H1 (cell line): ENCODE data around the gene RBM20. TPM values are rescaled to one million over a fixed set of nuclear protein-coding genes. Genes with fewer than 3 reads are reported as not detected.

Experiments
- CHD1 ChIP-seq: IDR thresholded peaks from 2 replicates; pipeline ENCODE4 v1.6.1; 2012; ENCODE audit warnings: low read depth, low read length, improper control_type of control experiment
- CHD2 ChIP-seq: IDR thresholded peaks from 2 replicates; pipeline ENCODE4 v1.6.1; 2012; ENCODE audit warnings: low read length, improper control_type of control experiment
- EGR1 ChIP-seq: IDR thresholded peaks from 2 replicates; pipeline ENCODE4 v1.6.1; 2011; ENCODE audit warnings: low read depth, low read length, borderline replicate concordance
- EP300 ChIP-seq, 2 experiments: IDR thresholded peaks; 1 replicate in 1 of 2; 2 replicates in 1 of 2; pipeline ENCODE4 v1.6.1; 2011 to 2012; ENCODE audit warnings: low read depth in 2 of 2, low read length in 2 of 2, mild to moderate bottlenecking in 2 of 2, borderline replicate concordance in 1 of 2, inconsistent platforms in 1 of 2, moderate library complexity in 1 of 2
- GABPA ChIP-seq: IDR thresholded peaks from 2 replicates; pipeline ENCODE4 v1.6.1; 2011; ENCODE audit warnings: mild to moderate bottlenecking, low read length, moderate library complexity, borderline replicate concordance; ENCODE audit not compliant: insufficient read depth
- POLR2A ChIP-seq, 2 experiments: IDR thresholded peaks; 1 replicate in 1 of 2; 2 replicates in 1 of 2; pipeline ENCODE4 v1.6.1; 2011; ENCODE audit warnings: low read depth in 2 of 2, low read length in 2 of 2, mild to moderate bottlenecking in 2 of 2; ENCODE audit errors: control extremely low read depth in 1 of 2
- SIX5 ChIP-seq: IDR thresholded peaks from 2 replicates; pipeline ENCODE4 v1.6.1; 2011; ENCODE audit warnings: mild to moderate bottlenecking, low read depth, low read length
- SRF ChIP-seq: IDR thresholded peaks from 2 replicates; pipeline ENCODE4 v1.6.1; 2011; ENCODE audit warnings: mild to moderate bottlenecking, low read depth, low read length, moderate library complexity
- polyA plus RNA-seq, 7 experiments: library from polyadenylated mRNA; depleted of rRNA in 3 of 7; stranded (reverse) in 5 of 7; unstranded in 2 of 7; fragments of >200 nt in 5 of 7; fragments of 200-250 nt in 2 of 7; gene quantifications; 1 replicate in 5 of 7; 2 replicates in 1 of 7; 4 replicates in 1 of 7; pipeline versions ENCODE4 v1.2.1 to v1.2.3, GENCODE V29; 2011 to 2013; ENCODE audit warnings: missing spikeins in 2 of 7, mixed read lengths in 2 of 7
- total RNA-seq: library from RNA; stranded (reverse); fragmentation: NEBNext Ultra II Directional; extraction: Animal tissue kit (Norgen Biotek cat#: 25700); gene quantifications from 2 replicates; pipeline ENCODE4 v1.2.1, GENCODE V29; 2021
- TF ChIP-seq, protein P1 (sequence below): fragments of 300-600 bp; sonication (generic); IDR thresholded peaks from 2 replicates; pipeline ENCODE4 v1.7.1; 2012; ENCODE audit warnings: low read length, moderate library complexity, mild to moderate bottlenecking, inconsistent platforms; ENCODE audit not compliant: insufficient replicate concordance
- TF ChIP-seq, protein P2 (sequence below): IDR thresholded peaks from 2 replicates; pipeline ENCODE4 v1.6.1; 2011; ENCODE audit warnings: low read length, improper control_type of control experiment

The RBM20 gene
- total and polyA plus RNA-seq, 2 of the 8 experiments (the other 6 are each of a cell fraction or from before 2014, with no cell fraction given), result 0.05 to 0.63 TPM

DNA sequence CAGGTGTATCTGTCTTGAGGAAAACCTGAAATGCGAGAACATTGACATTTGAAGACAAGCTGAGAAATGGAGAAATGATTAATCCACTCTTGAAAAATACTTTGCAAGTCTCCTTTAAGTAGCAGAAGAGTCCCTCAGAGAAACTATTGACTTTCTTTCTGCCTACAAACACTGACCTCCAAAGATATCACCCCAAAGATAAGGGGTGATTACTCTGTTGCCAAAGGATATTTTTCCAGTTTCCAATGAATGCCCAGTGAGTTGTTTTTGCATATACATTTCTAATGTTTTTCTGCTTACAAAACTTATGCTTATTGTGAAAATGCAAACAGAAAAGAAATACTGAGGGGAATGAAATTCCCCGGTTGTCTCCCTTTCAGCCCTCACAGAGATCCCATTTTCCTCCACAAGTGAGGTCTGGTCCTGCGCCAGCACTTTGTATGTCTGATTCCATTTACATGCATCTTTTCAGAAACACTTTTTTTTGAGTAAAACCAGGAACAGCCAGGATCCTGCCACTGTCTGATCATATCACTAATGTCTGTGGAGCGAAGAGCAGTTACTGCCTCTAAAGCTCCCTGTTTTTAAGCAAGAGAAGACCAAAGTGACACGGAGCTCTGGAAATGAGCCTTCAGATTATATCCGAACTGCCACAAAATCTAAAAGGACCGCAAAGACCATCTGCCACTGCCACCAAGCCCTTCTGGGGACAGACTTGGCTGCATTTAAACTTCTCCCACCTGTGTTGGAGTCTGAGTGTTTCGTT is 144.7 kb downstream of the RBM20 start (continued):
- TF ChIP-seq, protein P1, sequence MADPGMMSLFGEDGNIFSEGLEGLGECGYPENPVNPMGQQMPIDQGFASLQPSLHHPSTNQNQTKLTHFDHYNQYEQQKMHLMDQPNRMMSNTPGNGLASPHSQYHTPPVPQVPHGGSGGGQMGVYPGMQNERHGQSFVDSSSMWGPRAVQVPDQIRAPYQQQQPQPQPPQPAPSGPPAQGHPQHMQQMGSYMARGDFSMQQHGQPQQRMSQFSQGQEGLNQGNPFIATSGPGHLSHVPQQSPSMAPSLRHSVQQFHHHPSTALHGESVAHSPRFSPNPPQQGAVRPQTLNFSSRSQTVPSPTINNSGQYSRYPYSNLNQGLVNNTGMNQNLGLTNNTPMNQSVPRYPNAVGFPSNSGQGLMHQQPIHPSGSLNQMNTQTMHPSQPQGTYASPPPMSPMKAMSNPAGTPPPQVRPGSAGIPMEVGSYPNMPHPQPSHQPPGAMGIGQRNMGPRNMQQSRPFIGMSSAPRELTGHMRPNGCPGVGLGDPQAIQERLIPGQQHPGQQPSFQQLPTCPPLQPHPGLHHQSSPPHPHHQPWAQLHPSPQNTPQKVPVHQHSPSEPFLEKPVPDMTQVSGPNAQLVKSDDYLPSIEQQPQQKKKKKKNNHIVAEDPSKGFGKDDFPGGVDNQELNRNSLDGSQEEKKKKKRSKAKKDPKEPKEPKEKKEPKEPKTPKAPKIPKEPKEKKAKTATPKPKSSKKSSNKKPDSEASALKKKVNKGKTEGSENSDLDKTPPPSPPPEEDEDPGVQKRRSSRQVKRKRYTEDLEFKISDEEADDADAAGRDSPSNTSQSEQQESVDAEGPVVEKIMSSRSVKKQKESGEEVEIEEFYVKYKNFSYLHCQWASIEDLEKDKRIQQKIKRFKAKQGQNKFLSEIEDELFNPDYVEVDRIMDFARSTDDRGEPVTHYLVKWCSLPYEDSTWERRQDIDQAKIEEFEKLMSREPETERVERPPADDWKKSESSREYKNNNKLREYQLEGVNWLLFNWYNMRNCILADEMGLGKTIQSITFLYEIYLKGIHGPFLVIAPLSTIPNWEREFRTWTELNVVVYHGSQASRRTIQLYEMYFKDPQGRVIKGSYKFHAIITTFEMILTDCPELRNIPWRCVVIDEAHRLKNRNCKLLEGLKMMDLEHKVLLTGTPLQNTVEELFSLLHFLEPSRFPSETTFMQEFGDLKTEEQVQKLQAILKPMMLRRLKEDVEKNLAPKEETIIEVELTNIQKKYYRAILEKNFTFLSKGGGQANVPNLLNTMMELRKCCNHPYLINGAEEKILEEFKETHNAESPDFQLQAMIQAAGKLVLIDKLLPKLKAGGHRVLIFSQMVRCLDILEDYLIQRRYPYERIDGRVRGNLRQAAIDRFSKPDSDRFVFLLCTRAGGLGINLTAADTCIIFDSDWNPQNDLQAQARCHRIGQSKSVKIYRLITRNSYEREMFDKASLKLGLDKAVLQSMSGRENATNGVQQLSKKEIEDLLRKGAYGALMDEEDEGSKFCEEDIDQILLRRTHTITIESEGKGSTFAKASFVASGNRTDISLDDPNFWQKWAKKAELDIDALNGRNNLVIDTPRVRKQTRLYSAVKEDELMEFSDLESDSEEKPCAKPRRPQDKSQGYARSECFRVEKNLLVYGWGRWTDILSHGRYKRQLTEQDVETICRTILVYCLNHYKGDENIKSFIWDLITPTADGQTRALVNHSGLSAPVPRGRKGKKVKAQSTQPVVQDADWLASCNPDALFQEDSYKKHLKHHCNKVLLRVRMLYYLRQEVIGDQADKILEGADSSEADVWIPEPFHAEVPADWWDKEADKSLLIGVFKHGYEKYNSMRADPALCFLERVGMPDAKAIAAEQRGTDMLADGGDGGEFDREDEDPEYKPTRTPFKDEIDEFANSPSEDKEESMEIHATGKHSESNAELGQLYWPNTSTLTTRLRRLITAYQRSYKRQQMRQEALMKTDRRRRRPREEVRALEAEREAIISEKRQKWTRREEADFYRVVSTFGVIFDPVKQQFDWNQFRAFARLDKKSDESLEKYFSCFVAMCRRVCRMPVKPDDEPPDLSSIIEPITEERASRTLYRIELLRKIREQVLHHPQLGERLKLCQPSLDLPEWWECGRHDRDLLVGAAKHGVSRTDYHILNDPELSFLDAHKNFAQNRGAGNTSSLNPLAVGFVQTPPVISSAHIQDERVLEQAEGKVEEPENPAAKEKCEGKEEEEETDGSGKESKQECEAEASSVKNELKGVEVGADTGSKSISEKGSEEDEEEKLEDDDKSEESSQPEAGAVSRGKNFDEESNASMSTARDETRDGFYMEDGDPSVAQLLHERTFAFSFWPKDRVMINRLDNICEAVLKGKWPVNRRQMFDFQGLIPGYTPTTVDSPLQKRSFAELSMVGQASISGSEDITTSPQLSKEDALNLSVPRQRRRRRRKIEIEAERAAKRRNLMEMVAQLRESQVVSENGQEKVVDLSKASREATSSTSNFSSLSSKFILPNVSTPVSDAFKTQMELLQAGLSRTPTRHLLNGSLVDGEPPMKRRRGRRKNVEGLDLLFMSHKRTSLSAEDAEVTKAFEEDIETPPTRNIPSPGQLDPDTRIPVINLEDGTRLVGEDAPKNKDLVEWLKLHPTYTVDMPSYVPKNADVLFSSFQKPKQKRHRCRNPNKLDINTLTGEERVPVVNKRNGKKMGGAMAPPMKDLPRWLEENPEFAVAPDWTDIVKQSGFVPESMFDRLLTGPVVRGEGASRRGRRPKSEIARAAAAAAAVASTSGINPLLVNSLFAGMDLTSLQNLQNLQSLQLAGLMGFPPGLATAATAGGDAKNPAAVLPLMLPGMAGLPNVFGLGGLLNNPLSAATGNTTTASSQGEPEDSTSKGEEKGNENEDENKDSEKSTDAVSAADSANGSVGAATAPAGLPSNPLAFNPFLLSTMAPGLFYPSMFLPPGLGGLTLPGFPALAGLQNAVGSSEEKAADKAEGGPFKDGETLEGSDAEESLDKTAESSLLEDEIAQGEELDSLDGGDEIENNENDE, result no peak
- TF ChIP-seq, protein P2, sequence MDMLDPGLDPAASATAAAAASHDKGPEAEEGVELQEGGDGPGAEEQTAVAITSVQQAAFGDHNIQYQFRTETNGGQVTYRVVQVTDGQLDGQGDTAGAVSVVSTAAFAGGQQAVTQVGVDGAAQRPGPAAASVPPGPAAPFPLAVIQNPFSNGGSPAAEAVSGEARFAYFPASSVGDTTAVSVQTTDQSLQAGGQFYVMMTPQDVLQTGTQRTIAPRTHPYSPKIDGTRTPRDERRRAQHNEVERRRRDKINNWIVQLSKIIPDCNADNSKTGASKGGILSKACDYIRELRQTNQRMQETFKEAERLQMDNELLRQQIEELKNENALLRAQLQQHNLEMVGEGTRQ, result no peak
- no peak for TF ChIP-seq GABPA
- no peak for TF ChIP-seq SRF
- no peak for TF ChIP-seq CHD1
- no peak for TF ChIP-seq CHD2
- no peak for TF ChIP-seq EGR1
- TF ChIP-seq EP300 (IDR thresholded peaks at IDR 0.05; ENCODE audit: borderline replicate concordance in 1 of 2, low read depth in 2 of 2, low read length in 2 of 2), result no peak
- TF ChIP-seq SIX5, result no peak
- TF ChIP-seq POLR2A (IDR thresholded peaks at IDR 0.05; ENCODE audit: control extremely low read depth in 1 of 2, low read depth in 2 of 2, low read length in 2 of 2), result no peak
